Colon (tissue), 2 donors: Measurements from ENCODE around the gene UNC79.

Experiments
- FAIRE-seq: peaks from 2 replicates; lab custom pipeline; 2012; peaks lifted over from hg19 to GRCh38; lab: Jason Lieb, UNC
- donor health status: control.
- donor health status: control.

UNC79 gene

GRCh38 chr14:93751946-93752655 lies 321.4 kb downstream of the UNC79 start:
- no peak for FAIRE-seq

GRCh38 chr14:93752980-93753561 lies 322.3 kb downstream of the UNC79 start:
- no peak for FAIRE-seq

GRCh38 chr14:93753647-93754046 lies 322.9 kb downstream of the UNC79 start:
- FAIRE-seq = no peak

GRCh38 chr14:93757206-93757605 lies 326.5 kb downstream of the UNC79 start:
- no peak for FAIRE-seq
